Large intestine (tissue), 3 donors: ENCODE data around the gene TBR1. TPM values are rescaled to one million over a fixed set of nuclear protein-coding genes. Genes with fewer than 3 reads are reported as not detected.

Experiments used
- DNase-seq, 2 donors: peaks; one replicate each; pipeline versions ENCODE4 v3.0.0 to v3.0.0-alpha.2; 2013
- H3K27ac ChIP-seq: one replicate; pipeline ENCODE4 v1.5.1; 2013; ENCODE audit warnings: low read length
- H3K27me3 ChIP-seq: 2 replicates; pipeline ENCODE4 v1.6.1; 2013; ENCODE audit warnings: low read length; ENCODE audit not compliant: control insufficient read depth, insufficient read depth
- H3K36me3 ChIP-seq: 2 replicates; pipeline ENCODE4 v1.6.1; 2013; ENCODE audit warnings: low read length; ENCODE audit not compliant: control insufficient read depth, insufficient read depth
- H3K4me1 ChIP-seq: one replicate; pipeline ENCODE4 v1.6.1; 2013; ENCODE audit warnings: low read length; ENCODE audit not compliant: control insufficient read depth, insufficient read depth
- H3K4me3 ChIP-seq: one replicate; pipeline ENCODE4 v1.5.1; 2013; ENCODE audit warnings: low read length
- H3K9me3 ChIP-seq: one replicate; pipeline ENCODE4 v1.6.1; 2013; ENCODE audit warnings: mild to moderate bottlenecking, low read depth, low read length, moderate library complexity; ENCODE audit not compliant: control insufficient read depth
- WGBS: methylation state at CpG from one replicate; pipeline ENCODE4 v1.1.5; 2013; ENCODE audit warnings: low lambda C conversion rate; ENCODE audit not compliant: insufficient coverage; 5-methylcytosine and 5-hydroxymethylcytosine counted together
- polyA plus RNA-seq: library from polyadenylated mRNA; unstranded; fragments of 120-200 nt; gene quantifications from one replicate; pipeline ENCODE4 v1.2.1, GENCODE V29; 2013

The TBR1 gene
- polyA plus RNA-seq, 1 donor, result 0.01 TPM

DNA sequence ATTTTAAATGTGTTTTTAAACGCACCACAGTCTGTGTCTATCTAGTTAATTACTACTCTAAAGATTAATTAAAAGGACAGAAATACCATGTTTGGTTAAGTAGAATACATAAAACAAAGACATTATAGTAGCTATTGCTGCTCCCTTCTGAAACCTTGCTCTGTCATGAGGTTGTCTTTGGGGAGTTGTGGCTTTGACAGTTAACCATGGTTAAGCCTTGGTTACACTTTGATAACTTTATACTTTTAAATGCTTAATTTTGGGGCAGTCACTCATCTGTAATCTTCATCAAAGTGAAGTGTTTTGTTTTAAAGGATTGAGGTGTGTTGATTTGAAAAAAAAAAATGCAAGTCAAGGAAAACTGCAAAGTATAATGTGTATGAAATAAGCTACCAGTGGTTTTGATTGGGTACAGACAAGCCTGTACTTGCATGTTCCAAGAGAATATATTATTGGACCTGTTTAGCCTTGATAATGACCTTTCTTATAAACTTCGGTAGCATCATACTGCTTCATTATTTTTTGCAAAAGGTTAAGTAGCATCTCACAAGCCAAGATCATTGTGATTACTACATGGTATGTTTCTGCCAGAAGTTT is 29.8 kb upstream of the TBR1 start:
- Histone ChIP-seq H3K4me1 (no peaks in the 10 kb centered on the region), H3K36me3 (no peaks in the 10 kb centered on the region), H3K4me3 (no peak overlapping the region), H3K27ac (no peak overlapping the region), H3K9me3 (no peaks in the 10 kb centered on the region), H3K27me3 (no peaks in the 10 kb centered on the region)
- DNase-seq, result no peak
- WGBS, result 100% methylated on average over 2 of the region's 2 CpGs

DNA sequence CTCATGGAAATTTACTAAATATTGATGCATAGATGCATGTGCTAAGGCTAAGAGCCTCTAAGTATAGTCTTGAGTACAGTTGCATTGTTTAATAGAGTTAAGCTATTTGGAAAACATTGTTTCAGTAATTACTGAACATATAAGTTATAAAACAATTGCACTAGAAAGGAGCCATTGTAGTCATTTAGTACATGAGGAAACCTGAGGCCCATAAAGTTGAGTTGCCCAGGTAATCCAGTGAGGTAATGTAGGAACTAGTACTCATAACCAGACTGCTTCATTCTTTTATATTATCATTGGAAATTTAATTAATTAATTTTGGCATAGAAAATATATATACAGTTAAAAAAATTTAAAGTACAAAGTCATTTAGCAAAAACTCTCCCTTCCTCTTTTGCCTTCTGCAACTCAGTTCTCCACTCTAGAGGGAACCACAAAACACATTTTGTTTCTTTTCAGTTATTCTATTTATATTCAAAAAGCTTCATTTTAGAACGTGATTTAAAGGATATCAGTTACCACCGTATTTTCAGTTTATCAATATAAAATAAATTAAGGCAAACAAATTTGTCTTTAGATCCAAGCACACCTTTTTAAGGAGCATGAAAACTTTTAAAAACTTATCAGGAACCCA is 27.8 kb upstream of the TBR1 start:
- no peaks in the 10 kb centered on the region for H3K36me3 ChIP-seq
- no peaks in the 10 kb centered on the region for H3K27me3 ChIP-seq
- no peaks in the 10 kb centered on the region for H3K4me1 ChIP-seq
- no peaks in the 10 kb centered on the region for H3K9me3 ChIP-seq
- DNase-seq, result no peak
- 100% methylated on average over 2 of the region's 2 CpGs for WGBS
- H3K27ac ChIP-seq, result no peak overlapping the region
- no peak overlapping the region for H3K4me3 ChIP-seq

DNA sequence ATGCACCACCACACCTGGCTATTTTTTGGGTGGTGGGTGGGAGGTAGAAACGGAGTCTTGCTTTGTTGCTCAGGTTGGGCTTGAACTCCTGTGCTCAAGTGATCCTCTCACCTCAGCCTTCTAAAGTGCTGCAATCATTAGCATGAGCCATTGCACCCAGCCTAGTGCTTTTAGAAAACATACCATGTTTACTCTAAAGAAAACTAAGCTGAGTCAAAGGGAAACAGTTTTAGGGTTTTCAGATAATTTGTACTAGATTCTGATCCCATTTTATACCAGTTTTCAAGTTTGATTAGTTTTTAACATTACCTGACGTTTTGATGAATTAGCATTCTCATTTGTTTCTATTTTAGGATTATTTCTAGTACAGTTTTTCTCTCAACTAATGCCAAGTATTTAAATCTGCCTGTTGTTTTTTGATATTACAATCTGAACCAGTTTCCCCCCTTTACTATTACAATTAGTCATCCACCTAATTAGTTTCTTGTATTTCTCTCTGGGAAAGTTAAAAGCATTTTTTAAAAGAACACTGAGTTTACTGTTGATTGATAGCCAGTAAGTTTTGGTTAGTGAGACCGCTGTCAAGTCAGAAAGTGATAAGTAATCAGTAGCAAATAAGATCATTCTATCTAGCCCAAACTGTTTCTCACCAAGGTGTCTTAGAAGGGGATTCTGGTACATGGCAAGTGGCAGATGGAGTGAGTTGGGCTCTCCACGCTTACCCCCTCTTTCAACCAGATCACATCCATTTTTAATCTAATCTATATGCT is 24.2 kb upstream of the TBR1 start:
- 100% methylated on average over 1 of the region's 4 CpGs for WGBS
- Histone ChIP-seq H3K4me3 (no peak overlapping the region), H3K27me3 (no peaks in the 10 kb centered on the region), H3K36me3 (peaks cover 8% of the 10 kb centered on the region), H3K27ac (no peak overlapping the region), H3K9me3 (no peaks in the 10 kb centered on the region), H3K4me1 (no peaks in the 10 kb centered on the region)
- DNase-seq, result no peak

DNA sequence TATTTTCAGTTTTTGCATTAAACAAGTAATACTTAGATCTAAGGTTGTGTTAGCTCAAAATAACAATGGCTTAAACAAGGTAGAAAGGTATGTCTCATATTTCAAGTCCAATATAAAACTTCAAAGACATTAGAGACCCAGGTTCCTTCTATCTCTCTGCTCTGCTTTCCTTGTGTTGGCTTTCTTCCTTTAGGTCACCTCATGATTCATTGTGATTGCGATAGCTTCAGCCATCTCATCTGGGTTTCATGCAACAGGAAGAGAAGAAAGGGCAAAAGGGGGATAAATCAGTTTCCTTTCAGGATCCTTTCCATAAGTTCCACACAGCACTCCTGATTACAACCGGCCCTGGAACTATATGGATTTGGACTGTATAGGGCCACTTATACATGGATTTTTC is 16.0 kb upstream of the TBR1 start:
- no peak for DNase-seq
- H3K27ac ChIP-seq, result no peak overlapping the region
- H3K4me1 ChIP-seq, result no peaks in the 10 kb centered on the region
- whole genome bisulfite sequencing, result 100% methylated on average over 1 of the region's 2 CpGs
- peaks cover 10% of the 10 kb centered on the region for H3K36me3 ChIP-seq
- no peak overlapping the region for H3K4me3 ChIP-seq
- H3K9me3 ChIP-seq, result no peaks in the 10 kb centered on the region
- no peaks in the 10 kb centered on the region for H3K27me3 ChIP-seq

- 83% methylated on average over 1 of the region's 4 CpGs for WGBS
- Histone ChIP-seq H3K27ac (no peak overlapping the region), H3K36me3 (peaks cover 2% of the 10 kb centered on the region), H3K27me3 (no peaks in the 10 kb centered on the region), H3K4me1 (no peaks in the 10 kb centered on the region), H3K9me3 (no peaks in the 10 kb centered on the region), H3K4me3 (no peak overlapping the region)
- no peak for DNase-seq
These were observed 13.8 kb upstream of the TBR1 start for GRCh38 chr2:161402297-161402696.

GRCh38 chr2:161406316-161406715 is 9.8 kb upstream of the TBR1 start:
- Histone ChIP-seq H3K9me3 (no peaks in the 10 kb centered on the region), H3K27ac (no peak overlapping the region), H3K36me3 (no peaks in the 10 kb centered on the region), H3K27me3 (no peaks in the 10 kb centered on the region), H3K4me1 (peaks cover 8% of the 10 kb centered on the region), H3K4me3 (no peak overlapping the region)
- DNase-seq, result no peak
- WGBS, result 78% methylated on average over 3 of the region's 5 CpGs

- Histone ChIP-seq H3K4me1 (peaks cover 8% of the 10 kb centered on the region), H3K4me3 (no peak overlapping the region), H3K36me3 (no peaks in the 10 kb centered on the region), H3K27me3 (no peaks in the 10 kb centered on the region), H3K9me3 (no peaks in the 10 kb centered on the region), H3K27ac (no peak overlapping the region)
- no peak for DNase-seq
- WGBS, result 100% methylated on average over 1 of the region's 2 CpGs
These were observed 8.5 kb upstream of the TBR1 start for GRCh38 chr2:161407597-161407996.

GRCh38 chr2:161409308-161409907 is 6.7 kb upstream of the TBR1 start:
- H3K27ac ChIP-seq, result no peak overlapping the region
- H3K4me1 ChIP-seq, result peaks cover 11% of the 10 kb centered on the region
- H3K9me3 ChIP-seq, result peaks cover 3% of the 10 kb centered on the region
- WGBS, result 20% methylated on average over 1 of the region's 1 CpG
- peaks cover 17% of the 10 kb centered on the region for H3K27me3 ChIP-seq
- DNase-seq, result peak in 1 of 2 donors; percentile 51
- H3K4me3 ChIP-seq, result no peak overlapping the region
- no peaks in the 10 kb centered on the region for H3K36me3 ChIP-seq

GRCh38 chr2:161412346-161412745 is 3.8 kb upstream of the TBR1 start:
- Histone ChIP-seq H3K27me3 (peaks cover 46% of the 10 kb centered on the region), H3K4me3 (no peak overlapping the region), H3K36me3 (no peaks in the 10 kb centered on the region), H3K27ac (no peak overlapping the region), H3K4me1 (peaks cover 15% of the 10 kb centered on the region), H3K9me3 (peaks cover 10% of the 10 kb centered on the region)
- DNase-seq, result no peak
